HepG2 (cell line): ENCODE results near the gene PADI4. TPM values are rescaled to one million over a fixed set of nuclear protein-coding genes. Genes with fewer than 3 reads are reported as not detected.

ENCODE experiments used
- ADNP ChIP-seq: sonication (generic); formaldehyde crosslinking; IDR thresholded peaks from 2 replicates; pipeline ENCODE4 v1.4.0; 2020; ENCODE audit warnings: missing genetic modification reagents
- DNMT1 ChIP-seq: sonication (generic); formaldehyde crosslinking; IDR thresholded peaks from 2 replicates; pipeline ENCODE4 v1.5.1; 2020; ENCODE audit warnings: mild to moderate bottlenecking, missing genetic modification reagents
- IRF2 ChIP-seq: IDR thresholded peaks from 2 replicates; pipeline ENCODE4 v1.6.1; 2018; ENCODE audit warnings: missing genetic modification reagents, missing compliant biosample characterization
- NBN ChIP-seq: fragments of 450-650 bp; conservative IDR thresholded peaks from 2 replicates; pipeline ENCODE4 v1.6.1; 2017
- PLRG1 ChIP-seq: fragments of 450-650 bp; conservative IDR thresholded peaks from 2 replicates; pipeline ENCODE4 v1.6.1; 2016
- SALL2 ChIP-seq: sonication (generic); formaldehyde crosslinking; IDR thresholded peaks from 2 replicates; pipeline ENCODE4 v1.8.1; 2023; ENCODE audit warnings: mild to moderate bottlenecking, missing genetic modification reagents, inconsistent platforms
- TRIM24 ChIP-seq: sonication (generic); formaldehyde crosslinking; IDR thresholded peaks from 2 replicates; pipeline ENCODE4 v1.8.0; 2022; ENCODE audit warnings: mild to moderate bottlenecking, missing genetic modification reagents
- ZNF17 ChIP-seq: sonication (generic); formaldehyde crosslinking; IDR thresholded peaks from 2 replicates; pipeline ENCODE4 v1.5.0; 2020; ENCODE audit warnings: mild to moderate bottlenecking, missing genetic modification reagents
- ZNF30 ChIP-seq: sonication (generic); formaldehyde crosslinking; IDR thresholded peaks from 2 replicates; pipeline ENCODE4 v1.5.0; 2020; ENCODE audit warnings: mild to moderate bottlenecking, missing genetic modification reagents
- ZNF34 ChIP-seq: sonication (generic); formaldehyde crosslinking; IDR thresholded peaks from 2 replicates; pipeline ENCODE4 v1.4.0; 2020; ENCODE audit warnings: mild to moderate bottlenecking, missing genetic modification reagents, borderline replicate concordance
- ZNF510 ChIP-seq: sonication (generic); formaldehyde crosslinking; IDR thresholded peaks from 2 replicates; pipeline ENCODE4 v1.4.0; 2020; ENCODE audit warnings: low read depth, mild to moderate bottlenecking, missing genetic modification reagents
- ZNF570 ChIP-seq: sonication (generic); formaldehyde crosslinking; IDR thresholded peaks from 2 replicates; pipeline ENCODE4 v1.4.0; 2020; ENCODE audit warnings: mild to moderate bottlenecking, missing genetic modification reagents, borderline replicate concordance
- ZNF614 ChIP-seq: IDR thresholded peaks from 2 replicates; pipeline ENCODE4 v1.6.1; 2018; ENCODE audit warnings: missing biosample characterization, missing genetic modification reagents, inconsistent platforms, borderline replicate concordance
- ZNF629 ChIP-seq: sonication (generic); formaldehyde crosslinking; conservative IDR thresholded peaks from 2 replicates; pipeline ENCODE4 v1.5.0; 2020; ENCODE audit warnings: missing genetic modification reagents
- ZNF792 ChIP-seq: IDR thresholded peaks from 2 replicates; pipeline ENCODE4 v1.6.1; 2016
- ZNF879 ChIP-seq: sonication (generic); formaldehyde crosslinking; IDR thresholded peaks from 2 replicates; pipeline ENCODE4 v1.8.1; 2023; ENCODE audit warnings: missing genetic modification reagents
- polyA plus RNA-seq, 8 experiments: library from polyadenylated mRNA; depleted of rRNA in 3 of 8; stranded (reverse) in 7 of 8; unstranded in 1 of 8; fragments of >200 nt; fragmentation: Illumina TruSeq in 4 of 8; extraction: Trizol in 4 of 8; gene quantifications; 2 replicates each; pipeline versions ENCODE4 v1.2.1 to v1.2.3, GENCODE V29; 2011 to 2016; ENCODE audit warnings: low read depth in 4 of 8, missing spikeins in 1 of 8, mixed read lengths in 1 of 8; ENCODE audit not compliant: insufficient read depth in 1 of 8
- total RNA-seq, 5 experiments: library from RNA; depleted of rRNA; stranded (reverse); fragments of >200 nt; fragmentation: Illumina TruSeq; extraction: Trizol; gene quantifications; 2 replicates each; pipeline ENCODE4 v1.2.3, GENCODE V29; 2016; ENCODE audit warnings: low read depth in 1 of 5
- TF ChIP-seq, protein P1 (sequence below): sonication (generic); formaldehyde crosslinking; IDR thresholded peaks from 2 replicates; pipeline ENCODE4 v1.8.0; 2022; ENCODE audit warnings: mild to moderate bottlenecking, missing genetic modification reagents, borderline replicate concordance
- TF ChIP-seq, protein P2 (sequence below), 2 experiments: fragments of 450-650 bp in 1 of 2; sonication (generic) in 1 of 2; formaldehyde crosslinking; IDR thresholded peaks; 2 replicates each; pipeline versions ENCODE4 v1.5.0 to v1.8.0; 2020 to 2022; ENCODE audit warnings: mild to moderate bottlenecking in 1 of 2, missing genetic modification reagents in 1 of 2
- TF ChIP-seq, protein P3 (sequence below): sonication (generic); formaldehyde crosslinking; IDR thresholded peaks from 2 replicates; pipeline ENCODE4 v1.8.0; 2022; ENCODE audit warnings: missing genetic modification reagents, mild to moderate bottlenecking, moderate library complexity, borderline replicate concordance
- TF ChIP-seq, protein P4 (sequence below): sonication (generic); formaldehyde crosslinking; IDR thresholded peaks from 2 replicates; pipeline ENCODE4 v1.9.0; 2021; ENCODE audit warnings: missing genetic modification reagents, mild to moderate bottlenecking, borderline replicate concordance
- TF ChIP-seq, protein P5 (sequence below): sonication (generic); formaldehyde crosslinking; IDR thresholded peaks from 2 replicates; pipeline ENCODE4 v1.8.1; 2022; ENCODE audit warnings: mild to moderate bottlenecking, missing genetic modification reagents

Gene PADI4
- total and polyA plus RNA-seq, 2 of the 13 experiments (the other 11 are each of a cell fraction or from before 2014, with no cell fraction given): 0.04 TPM

DNA sequence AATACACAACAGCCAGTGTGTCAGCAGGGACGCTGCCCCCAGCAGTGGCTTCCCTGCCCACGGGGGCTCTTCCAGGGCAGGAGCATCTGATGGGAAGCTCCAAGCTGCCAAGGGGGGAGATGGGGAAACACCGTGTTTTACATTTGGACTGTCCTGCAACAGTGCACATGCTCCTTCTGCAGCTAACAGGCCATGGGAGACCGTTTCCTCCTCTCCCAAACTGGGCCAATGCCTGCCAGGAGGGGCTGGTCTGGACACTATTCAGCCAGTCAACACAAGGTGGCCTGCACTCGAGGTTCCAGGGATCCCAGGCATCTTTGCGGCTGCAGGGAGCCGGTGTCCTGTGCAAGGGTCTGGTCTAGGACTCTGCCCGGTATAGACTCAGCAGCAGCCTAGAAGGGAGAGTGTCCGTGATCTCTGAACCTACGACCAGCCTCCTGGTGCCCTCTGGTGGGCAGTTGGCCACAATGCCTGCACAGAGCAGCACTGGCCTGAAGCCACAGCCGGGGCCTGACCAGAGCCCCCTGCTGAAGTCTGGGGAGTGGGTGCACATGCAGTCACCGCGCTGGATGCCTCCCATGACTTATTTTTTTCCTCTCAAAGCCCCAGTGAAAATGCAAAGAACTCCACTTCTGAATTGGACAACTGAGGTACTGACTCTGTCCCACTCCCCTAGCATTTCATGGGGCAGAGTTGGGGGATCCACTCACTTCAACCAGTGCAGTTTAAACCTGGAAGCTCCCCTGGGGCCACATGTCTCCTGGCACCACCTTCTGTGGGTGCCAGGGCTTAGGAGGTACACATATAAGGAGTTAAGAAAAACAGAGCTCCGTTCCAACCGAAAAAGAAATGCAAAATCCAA lies 98.1 kb downstream of the PADI4 start (continued):
- TF ChIP-seq, protein P1, sequence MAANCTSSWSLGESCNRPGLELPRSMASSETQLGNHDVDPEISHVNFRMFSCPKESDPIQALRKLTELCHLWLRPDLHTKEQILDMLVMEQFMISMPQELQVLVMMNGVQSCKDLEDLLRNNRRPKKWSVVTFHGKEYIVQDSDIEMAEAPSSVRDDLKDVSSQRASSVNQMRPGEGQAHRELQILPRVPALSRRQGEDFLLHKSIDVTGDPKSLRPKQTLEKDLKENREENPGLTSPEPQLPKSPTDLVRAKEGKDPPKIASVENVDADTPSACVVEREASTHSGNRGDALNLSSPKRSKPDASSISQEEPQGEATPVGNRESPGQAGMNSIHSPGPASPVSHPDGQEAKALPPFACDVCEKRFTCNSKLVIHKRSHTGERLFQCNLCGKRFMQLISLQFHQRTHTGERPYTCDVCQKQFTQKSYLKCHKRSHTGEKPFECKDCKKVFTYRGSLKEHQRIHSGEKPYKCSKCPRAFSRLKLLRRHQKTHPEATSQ (CRISPR knock-in tag): no peak
- TF ChIP-seq NBN: no peak
- no peak for TF ChIP-seq PLRG1
- TF ChIP-seq, protein P2, sequence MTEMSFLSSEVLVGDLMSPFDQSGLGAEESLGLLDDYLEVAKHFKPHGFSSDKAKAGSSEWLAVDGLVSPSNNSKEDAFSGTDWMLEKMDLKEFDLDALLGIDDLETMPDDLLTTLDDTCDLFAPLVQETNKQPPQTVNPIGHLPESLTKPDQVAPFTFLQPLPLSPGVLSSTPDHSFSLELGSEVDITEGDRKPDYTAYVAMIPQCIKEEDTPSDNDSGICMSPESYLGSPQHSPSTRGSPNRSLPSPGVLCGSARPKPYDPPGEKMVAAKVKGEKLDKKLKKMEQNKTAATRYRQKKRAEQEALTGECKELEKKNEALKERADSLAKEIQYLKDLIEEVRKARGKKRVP (CRISPR knock-in tag; IDR thresholded peaks at IDR 0.05): no peak
- no peak for TF ChIP-seq DNMT1 (CRISPR knock-in tag)
- TF ChIP-seq, protein P3, sequence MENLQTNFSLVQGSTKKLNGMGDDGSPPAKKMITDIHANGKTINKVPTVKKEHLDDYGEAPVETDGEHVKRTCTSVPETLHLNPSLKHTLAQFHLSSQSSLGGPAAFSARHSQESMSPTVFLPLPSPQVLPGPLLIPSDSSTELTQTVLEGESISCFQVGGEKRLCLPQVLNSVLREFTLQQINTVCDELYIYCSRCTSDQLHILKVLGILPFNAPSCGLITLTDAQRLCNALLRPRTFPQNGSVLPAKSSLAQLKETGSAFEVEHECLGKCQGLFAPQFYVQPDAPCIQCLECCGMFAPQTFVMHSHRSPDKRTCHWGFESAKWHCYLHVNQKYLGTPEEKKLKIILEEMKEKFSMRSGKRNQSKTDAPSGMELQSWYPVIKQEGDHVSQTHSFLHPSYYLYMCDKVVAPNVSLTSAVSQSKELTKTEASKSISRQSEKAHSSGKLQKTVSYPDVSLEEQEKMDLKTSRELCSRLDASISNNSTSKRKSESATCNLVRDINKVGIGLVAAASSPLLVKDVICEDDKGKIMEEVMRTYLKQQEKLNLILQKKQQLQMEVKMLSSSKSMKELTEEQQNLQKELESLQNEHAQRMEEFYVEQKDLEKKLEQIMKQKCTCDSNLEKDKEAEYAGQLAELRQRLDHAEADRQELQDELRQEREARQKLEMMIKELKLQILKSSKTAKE: no peak
- TF ChIP-seq TRIM24 (CRISPR knock-in tag): no peak
- no peak for TF ChIP-seq ZNF30
- no peak for TF ChIP-seq IRF2 (CRISPR knock-in tag)
- TF ChIP-seq ZNF34 (CRISPR knock-in tag): no peak
- TF ChIP-seq, protein P4, sequence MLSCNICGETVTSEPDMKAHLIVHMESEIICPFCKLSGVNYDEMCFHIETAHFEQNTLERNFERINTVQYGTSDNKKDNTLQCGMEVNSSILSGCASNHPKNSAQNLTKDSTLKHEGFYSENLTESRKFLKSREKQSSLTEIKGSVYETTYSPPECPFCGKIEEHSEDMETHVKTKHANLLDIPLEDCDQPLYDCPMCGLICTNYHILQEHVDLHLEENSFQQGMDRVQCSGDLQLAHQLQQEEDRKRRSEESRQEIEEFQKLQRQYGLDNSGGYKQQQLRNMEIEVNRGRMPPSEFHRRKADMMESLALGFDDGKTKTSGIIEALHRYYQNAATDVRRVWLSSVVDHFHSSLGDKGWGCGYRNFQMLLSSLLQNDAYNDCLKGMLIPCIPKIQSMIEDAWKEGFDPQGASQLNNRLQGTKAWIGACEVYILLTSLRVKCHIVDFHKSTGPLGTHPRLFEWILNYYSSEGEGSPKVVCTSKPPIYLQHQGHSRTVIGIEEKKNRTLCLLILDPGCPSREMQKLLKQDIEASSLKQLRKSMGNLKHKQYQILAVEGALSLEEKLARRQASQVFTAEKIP (CRISPR knock-in tag): no peak
- peak; percentile 55; the same call in 1 of the 2 replicates for TF ChIP-seq ZNF629 (CRISPR knock-in tag)
- no peak for TF ChIP-seq ZNF792 (CRISPR knock-in tag)
- TF ChIP-seq ZNF570 (CRISPR knock-in tag): no peak
- TF ChIP-seq SALL2: no peak
- TF ChIP-seq, protein P5, sequence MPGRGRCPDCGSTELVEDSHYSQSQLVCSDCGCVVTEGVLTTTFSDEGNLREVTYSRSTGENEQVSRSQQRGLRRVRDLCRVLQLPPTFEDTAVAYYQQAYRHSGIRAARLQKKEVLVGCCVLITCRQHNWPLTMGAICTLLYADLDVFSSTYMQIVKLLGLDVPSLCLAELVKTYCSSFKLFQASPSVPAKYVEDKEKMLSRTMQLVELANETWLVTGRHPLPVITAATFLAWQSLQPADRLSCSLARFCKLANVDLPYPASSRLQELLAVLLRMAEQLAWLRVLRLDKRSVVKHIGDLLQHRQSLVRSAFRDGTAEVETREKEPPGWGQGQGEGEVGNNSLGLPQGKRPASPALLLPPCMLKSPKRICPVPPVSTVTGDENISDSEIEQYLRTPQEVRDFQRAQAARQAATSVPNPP (CRISPR knock-in tag): no peak
- no peak for TF ChIP-seq ZNF510 (CRISPR knock-in tag)
- TF ChIP-seq ADNP (CRISPR knock-in tag): no peak
- TF ChIP-seq ZNF614: no peak
- no peak for TF ChIP-seq ZNF17 (CRISPR knock-in tag)
- no peak for TF ChIP-seq ZNF879 (CRISPR knock-in tag)
